GM21717 (cell line): ENCODE data around the gene GNAI3.

Source experiments
- ATAC-seq: cut with Tn5 transposase; IDR thresholded peaks from one replicate; pipeline ENCODE4 v1.9.1; 2021; ENCODE audit warnings: mild to moderate bottlenecking, moderate library complexity; ENCODE audit not compliant: unreplicated experiment

Gene GNAI3

DNA sequence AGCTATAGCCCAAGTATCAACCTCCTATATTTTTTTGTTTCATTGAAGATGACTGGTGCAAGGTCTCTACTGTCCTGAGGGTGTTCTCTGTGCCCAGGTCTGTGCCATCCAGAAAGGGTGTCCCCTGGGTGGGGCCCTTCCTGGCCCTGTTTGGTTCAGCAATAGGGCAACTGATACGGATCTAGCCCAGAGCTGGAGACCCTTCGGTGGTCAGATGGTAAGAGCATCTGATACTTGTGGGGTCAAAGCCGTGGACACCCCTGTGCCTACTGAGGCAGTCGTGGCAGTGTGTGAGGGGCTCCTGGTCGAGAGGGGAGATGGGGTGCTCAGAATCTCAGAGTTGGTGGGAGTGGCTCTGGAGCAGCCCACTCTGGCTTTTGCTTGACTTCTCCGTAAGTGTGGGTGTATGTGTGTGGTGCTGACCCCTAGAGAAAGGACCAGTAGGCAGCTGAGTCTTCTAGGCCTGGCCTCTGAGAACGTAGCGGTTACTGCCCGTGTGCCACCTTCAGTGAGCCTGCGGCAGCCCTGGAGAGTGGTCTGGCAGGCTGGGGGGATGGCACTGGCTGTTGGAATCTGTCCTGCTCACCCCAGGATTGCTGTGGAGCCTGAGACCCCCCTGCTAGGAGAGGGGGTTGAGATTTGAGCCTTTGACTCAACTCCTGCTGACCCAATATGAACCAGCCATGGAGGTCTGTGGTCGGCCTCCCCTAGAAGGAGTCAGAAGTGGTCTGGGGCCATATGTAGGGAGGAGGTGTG is 73.9 kb downstream of the GNAI3 start:
- no peak for ATAC-seq

DNA sequence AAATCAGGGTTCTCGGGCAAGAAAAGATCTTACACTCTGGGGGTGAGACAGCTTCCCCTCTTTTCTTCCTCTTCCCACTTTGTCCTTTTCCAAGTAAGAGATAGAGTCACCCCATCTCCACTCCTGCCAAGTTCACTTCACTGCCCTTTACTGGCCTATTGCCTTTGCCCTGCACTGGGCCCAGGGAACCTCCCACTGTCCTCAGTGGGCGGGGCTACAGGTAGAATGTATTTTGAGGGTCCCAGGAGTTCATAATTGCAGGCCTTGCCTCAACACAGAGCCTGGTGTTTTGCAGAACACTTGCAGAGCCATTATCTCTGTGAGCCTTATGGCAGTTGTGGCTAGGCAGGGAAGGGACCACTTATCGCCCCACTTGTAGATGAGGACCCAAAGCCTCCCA is 74.5 kb downstream of the GNAI3 start:
- no peak for ATAC-seq

DNA sequence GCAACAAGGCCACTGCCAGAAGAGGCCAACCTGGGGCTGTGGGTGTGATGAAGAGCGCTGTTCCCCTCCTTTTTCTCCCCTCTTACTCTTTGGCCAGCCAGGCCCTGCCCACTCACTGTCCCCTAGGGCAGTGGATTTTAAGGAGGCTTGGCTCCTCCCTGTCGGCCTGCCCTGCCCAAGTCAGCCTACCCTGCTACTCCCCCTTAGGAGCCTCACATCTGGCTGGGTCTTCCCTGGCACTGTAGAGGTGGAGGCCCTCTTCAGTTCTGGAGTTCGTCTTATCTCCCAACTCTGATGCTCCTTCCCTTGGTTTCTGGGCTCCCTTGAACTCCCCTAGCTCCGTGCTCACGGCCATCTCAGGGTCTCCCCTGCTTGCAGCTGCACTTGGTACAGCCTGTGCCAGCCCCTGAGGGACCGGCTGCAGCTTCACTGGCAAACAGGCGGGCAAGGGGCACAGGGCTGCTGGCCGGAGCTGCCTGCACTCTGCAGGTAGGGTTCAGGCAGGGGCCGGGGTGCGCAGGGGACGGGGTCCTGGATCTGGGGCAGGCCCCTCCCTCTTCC is 75.3 kb downstream of the GNAI3 start:
- no peak for ATAC-seq

DNA sequence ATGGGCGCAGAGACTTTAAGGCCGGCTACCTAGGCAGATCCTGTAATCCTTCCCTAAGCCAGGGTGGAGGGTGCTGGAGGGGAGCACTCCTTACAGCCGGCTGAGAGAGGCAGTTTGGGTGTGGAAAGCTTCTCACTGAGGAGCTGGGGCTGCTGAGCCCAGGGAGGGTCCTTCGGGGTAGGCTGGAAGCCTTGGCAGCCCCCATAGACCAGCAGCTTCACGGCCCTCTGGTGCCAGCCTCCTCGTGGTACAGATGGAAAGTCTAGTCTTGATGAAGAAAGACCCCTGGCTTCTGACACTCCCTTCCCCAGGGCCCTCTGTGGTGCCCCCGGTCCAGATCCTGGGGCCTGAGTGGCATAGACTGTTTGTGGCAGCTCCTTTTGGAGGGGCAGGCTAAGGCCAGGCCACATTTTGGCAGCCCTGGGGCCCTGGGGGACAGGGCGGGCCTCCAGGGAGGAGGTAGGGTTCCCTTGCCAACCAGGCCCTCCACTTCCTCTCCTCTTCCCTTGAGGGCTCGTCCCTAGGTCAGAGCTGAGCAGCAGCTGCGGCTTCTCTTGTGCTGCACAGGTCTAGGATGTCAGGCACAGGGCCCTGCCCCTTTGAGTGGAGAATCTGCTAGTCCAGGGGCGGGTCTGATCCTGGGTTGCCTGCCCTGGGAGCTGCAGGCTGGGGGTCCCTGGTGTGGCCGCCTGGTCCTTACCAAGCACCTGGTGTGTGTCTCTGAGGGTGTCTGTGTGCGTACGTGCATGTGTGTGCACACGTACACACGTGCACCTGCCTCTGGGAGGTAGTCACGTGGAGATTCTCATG is 76.0 kb downstream of the GNAI3 start:
- no peak for ATAC-seq

DNA sequence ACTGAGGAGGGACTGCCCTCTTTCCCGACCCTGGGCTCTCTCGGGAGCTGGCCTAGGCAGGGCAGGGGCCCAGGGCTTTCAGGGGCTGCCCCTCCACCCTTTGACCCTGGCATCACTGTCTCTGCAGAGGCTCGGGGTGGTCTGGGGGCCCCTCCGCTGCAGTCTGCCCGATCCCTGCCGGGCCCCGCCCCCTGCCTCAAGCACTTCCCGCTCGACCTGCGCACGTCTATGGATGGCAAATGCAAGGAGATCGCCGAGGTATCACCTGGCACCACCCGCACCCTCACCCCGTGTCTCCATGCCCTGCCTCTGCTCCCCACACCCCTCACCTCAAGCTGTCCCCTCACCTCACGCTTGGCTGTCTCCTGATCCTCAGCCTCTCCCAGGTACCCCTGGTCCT is 76.8 kb downstream of the GNAI3 start:
- no peak for ATAC-seq

DNA sequence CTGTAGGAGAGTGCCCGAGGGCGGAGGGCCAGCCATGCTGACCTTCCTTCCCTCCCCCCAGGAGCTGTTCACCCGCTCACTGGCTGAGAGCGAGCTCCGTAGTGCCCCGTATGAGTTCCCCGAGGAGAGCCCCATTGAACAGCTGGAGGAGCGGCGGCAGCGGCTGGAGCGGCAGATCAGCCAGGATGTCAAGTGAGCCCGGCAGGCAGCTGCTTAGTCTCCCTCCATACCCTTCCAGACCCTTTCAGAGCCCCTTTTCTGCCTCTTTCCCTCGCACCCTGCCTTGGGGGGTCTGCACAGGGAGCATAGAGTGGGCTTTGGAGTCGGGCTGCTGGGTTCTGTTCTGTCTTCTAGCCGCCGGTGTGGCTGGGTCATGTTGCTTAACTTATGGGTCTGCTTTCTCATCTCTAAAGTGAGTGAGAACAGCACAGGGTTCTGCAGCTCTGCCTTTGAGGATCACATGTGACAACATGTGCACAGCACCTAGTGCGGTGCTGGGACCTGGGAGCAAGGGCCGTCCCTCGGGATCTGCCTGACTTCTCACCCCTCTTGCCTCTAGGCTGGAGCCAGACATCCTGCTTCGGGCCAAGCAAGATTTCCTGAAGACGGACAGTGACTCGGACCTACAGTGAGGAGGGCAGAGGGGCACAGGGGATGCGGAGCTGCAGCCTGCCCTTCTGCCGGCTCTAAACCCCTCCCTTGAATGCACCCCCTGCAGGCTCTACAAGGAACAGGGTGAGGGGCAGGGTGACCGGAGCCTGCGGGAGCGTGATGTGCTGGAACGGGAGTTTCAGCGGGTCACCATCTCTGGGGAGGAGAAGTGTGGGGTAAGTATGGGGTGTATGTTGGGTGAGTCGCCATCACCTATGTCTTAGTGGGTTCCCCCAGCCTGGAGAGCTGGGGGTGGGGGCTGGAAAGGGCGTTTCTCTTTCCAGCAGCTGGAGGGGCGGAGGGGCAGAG is 77.5 kb downstream of the GNAI3 start:
- no peak for ATAC-seq

DNA sequence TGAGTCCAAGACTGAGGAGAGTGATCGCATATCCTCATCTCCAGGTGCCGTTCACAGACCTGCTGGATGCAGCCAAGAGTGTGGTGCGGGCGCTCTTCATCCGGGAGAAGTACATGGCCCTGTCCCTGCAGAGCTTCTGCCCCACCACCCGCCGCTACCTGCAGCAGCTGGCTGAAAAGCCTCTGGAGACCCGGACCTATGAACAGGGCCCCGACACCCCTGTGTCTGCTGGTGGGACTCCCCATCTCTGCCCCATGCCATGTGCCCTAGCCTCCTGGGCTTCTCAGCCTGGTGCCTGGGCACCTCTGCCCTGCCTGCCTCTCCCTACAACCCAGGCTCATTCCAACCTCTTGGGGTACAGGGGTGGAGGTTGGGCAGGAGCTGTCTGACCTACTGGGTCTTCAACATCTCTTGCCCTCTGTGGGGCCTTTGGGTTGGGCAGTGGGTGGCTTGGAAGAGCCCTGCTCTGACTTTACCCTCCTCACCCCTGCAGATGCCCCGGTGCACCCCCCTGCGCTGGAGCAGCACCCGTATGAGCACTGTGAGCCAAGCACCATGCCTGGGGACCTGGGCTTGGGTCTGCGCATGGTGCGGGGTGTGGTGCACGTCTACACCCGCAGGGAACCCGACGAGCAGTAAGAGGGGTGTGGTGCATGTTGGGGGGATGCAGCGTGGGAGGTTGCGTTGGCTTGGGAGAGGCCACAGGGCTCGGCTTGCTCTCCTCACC is 78.4 kb downstream of the GNAI3 start:
- ATAC-seq = no peak

DNA sequence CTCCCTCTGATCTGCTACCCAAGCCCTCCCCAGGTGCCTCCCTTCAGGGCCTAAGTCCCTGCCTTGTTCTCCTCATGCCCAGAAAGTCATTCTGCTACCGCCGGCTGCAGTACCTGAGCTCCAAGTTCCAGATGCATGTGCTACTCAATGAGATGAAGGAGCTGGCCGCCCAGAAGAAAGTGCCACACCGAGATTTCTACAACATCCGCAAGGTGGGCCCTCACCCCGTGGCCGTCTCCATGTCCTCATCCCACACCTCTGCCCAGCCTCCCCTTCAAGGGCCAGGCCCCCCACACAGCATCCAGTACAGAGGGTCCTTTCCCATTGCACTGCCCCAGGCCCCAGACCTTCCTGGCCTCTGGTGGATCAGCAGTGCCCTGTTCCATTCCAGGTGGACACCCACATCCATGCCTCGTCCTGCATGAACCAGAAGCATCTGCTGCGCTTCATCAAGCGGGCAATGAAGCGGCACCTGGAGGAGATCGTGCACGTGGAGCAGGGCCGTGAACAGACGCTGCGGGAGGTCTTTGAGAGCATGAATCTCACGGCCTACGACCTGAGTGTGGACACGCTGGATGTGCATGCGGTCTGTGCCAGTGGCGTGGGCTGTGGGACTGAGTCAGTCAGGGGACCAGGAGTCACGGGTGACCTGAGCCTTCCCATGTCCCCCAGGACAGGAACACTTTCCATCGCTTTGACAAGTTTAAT is 79.4 kb downstream of the GNAI3 start:
- no peak for ATAC-seq

DNA sequence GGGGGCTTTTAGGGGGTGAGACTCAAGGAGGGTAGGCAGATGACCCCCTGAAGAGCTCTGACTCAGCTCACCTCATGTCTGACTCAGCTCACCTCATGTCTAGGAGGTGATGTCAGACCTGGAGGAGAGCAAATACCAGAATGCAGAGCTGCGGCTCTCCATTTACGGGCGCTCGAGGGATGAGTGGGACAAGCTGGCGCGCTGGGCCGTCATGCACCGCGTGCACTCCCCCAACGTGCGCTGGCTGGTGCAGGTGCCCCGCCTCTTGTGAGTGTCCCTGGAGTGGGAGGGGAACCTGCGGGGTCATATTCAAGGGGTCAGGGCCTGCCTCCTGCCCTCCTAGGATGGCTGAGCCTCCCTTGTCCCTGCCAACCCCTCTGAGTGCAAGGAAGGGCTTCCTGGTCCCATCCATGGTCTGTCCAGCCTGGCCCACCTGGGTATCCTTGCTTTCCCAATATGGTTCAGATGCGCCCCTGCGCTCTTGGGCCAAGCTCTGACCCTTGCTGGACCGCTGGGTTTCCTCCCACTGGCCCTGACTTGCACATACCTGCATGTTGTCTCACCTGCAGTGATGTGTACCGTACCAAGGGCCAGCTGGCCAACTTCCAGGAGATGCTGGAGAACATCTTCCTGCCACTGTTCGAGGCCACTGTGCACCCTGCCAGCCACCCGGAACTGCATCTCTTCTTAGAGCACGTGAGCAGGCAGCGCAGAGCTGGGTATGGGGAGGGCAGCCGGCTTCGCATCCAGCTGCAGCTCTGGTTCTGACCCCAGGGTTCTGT is 80.3 kb downstream of the GNAI3 start:
- ATAC-seq = no peak

DNA sequence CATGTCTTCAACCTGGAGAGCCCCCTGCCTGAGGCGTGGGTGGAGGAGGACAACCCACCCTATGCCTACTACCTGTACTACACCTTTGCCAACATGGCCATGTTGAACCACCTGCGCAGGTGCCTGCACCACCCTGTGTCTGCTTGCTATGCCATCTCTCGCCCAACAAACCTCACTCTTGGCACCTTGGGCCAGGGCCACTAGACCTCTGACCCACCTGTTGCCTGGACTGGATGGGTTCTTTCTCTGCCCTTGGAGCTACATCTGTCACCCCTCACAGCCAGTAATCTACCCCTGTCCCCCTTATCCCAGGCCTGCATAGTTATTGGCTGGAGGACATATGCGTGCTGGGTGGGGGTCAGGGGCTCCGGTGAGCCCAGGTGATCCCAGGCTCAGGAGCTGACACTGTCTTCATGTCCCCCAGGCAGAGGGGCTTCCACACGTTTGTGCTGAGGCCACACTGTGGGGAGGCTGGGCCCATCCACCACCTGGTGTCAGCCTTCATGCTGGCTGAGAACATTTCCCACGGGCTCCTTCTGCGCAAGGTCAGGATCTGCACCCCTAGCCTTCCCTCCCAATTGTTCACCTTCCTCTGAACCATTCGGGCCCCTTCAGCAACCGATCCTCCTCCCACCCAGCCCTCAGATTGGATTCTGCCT is 81.1 kb downstream of the GNAI3 start:
- no peak for ATAC-seq

DNA sequence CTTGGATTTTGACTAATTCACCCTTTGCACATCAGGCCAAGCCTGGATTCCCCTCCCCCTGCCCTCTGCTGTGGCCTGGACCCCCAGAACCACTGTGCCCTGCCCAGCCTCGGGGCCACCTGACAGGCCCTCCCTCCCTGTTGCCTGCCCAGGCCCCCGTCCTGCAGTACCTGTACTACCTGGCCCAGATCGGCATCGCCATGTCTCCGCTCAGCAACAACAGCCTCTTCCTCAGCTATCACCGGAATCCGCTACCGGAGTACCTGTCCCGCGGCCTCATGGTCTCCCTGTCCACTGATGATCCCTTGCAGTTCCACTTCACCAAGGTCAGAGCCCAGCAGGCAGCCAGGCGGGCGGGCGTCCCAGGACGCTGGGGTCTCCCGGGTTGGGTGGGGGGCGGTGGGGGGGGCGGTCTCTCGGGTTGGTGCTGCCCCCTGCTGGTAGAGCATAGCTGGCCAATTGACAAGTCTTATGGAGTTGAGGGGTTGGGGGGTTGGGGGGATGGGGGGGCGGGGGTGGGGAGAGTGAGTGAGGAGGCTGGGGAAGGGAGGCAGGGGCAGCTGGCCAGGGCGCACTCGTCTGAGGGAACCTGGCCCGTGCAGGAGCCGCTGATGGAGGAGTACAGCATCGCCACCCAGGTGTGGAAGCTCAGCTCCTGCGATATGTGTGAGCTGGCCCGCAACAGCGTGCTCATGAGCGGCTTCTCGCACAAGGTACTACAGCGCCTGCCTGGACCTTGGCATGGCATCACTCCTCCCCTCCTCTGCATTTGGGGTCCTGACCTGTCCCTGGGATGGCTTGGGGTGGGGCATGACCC is 81.9 kb downstream of the GNAI3 start:
- ATAC-seq = no peak

DNA sequence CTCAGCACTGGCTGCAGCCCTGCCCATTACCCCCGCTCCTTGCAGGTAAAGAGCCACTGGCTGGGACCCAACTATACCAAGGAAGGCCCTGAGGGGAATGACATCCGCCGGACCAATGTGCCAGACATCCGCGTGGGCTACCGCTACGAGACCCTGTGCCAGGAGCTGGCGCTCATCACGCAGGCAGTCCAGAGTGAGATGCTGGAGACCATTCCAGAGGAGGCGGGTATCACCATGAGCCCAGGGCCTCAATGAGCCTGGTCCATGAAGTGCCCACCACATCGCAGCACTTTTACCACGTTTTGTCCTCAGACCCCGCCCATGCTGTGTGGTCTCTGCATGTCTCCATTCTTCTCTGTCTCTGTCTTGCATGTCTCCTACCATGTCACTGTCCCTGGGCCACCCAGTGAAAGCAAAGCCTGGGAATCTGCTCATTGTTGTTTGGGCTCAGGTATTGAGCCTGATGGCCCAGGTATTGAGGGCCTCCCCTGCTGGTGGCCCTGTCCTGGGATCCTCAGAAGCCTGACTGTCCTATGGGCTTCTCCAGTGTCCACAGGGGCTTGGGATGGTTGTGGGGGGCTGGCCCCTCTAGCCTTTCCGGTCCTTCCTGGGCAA is 82.6 kb downstream of the GNAI3 start:
- no peak for ATAC-seq

DNA sequence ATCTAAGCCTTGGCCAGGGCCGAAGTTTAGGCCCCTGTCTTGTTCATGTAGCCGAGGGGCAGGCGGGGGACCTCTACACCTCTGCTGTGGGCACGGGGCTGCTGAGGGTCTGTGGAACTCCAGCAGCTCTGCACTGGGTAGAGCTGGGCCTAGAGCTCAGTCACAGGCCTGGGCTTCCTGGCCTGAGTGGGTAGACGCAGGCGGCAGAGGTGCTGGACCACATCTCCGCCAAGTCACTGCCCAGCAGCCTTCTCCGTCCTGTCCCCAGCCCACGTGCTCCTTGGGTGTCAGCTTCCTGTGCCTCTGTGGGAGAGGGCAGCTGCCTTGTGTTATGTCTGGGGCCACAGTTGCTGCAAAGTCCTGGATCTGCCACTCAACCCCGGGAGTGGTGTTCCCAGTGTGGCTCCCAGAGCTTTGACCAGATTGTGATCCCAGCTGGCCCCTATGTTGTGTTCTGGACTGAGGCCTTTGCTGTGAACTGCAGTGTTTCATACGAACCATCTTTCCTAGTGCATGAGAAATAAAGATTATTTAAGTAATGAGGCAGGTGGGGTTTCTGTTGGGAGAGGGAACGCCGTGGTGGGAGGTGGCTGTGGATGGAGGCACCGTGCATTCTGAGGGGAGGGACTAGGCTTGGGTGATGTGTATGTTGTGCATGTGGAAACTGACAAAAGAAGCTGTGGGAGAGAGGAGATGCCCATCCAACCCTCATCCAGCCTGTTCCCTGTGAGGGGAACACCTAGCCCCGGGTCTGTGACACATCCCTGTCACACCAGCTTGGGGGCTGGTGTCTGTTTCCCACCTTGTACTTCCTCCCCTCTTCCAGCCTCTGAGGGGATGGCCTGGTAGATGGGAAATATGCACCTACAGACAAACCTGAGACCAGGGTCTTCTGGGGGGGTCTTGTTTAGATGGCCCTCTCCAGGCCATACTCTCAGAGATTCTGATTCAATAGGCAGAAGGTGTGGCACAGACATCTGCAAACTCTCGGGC is 83.4 kb downstream of the GNAI3 start:
- no peak for ATAC-seq

DNA sequence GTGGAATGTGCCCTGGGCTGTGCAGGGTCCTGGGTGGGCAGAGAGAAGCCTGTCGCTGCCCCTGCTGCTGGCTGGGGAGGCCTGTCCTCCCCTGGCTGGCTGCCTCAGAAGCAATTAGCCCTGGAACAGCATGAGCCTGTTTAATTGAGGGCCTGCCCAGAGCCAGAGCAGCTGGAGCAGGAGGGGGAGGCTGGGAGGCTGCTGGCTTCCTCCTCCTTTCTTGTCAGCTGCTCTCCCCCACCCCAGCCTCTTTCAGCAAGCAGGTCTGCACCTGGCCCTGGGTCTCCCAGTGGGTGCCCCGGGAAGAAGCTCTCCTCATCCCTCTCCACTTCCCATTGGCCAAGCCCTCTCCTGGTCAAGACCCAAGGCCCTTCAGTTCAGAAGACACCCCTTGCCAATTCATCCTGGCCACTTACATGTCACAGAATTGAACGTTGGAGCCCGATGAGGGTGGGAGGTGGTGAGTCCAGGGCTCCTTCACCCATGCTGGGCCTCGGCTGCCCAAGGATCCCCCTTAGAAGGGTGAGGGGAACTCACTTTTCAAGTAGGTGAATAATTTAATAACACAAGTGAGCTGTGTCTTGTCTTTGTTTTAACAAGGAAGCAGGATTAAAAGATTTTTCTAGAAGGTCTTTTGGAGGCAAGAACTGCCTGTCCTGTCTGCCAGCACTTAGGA is 84.4 kb downstream of the GNAI3 start:
- ATAC-seq = no peak

DNA sequence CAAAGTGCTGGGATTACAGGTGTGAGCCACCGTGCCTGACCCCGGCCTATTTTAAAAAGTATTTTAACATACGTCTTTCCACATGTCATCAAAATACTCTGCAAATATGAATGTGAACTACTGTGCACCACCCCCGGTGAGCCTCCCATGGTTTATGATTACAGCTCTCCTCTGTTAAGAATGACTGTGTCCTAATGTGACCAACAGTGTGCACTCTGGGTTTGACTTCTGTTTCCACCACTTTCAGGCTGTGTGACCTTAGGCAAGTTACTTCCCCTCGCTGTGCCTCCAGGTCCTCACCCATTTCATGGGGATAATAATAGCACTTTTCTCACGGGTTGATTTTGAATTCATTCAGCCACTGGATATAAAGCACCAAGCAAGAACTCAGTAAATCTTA is 85.9 kb downstream of the GNAI3 start:
- ATAC-seq = no peak
